HG02763 (cell line): ENCODE measurements around the gene PDS5B.
"Not testable (repeated sequence)": the region's sequence is repeated elsewhere in the genome, so short reads cannot be mapped to it uniquely, and the experiment has no call there.

Experiments
- ATAC-seq: cut with Tn5 transposase; IDR thresholded peaks from one replicate; pipeline ENCODE4 v1.9.1; 2021; ENCODE audit warnings: mild to moderate bottlenecking, moderate library complexity; ENCODE audit not compliant: unreplicated experiment

The PDS5B gene

DNA sequence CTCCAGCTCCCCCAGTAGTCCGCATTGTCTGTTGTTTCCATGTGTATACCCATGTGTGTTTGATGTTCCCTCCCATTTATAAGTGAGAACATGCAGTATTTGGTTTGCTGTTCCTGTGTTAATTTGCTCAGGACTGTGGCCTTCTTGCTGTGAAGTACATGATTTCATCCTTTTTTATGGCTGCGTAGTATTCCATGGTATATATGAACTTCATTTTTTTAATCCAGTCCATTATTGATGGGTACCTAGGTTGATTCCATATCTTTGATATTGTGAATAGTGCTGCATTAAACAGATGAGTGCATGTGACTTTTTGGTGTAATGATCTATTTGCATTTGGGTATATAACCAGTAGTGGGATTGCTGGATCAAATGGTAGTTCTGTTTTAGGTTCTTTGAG is 175.2 kb downstream of the PDS5B start:
- no peak for ATAC-seq

DNA sequence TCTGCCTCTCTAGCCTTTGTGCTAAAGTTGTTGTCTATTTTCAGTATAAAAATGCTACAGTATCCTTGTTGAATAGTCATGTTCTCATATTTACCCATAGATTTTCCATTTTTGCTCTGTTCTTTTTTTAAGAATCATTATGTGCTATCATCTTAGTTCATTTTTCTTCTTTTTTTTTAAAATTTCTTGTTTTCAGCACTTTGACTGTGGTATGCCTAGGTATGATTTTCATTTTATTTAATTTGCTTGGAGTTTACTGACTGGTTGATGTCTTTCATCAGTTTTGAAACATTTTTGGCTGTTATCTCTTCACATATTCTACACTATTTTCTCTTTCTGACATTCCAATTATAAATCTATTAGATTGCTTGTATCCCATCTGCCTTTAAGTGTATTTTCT is 192.9 kb downstream of the PDS5B start:
- ATAC-seq, result no peak

DNA sequence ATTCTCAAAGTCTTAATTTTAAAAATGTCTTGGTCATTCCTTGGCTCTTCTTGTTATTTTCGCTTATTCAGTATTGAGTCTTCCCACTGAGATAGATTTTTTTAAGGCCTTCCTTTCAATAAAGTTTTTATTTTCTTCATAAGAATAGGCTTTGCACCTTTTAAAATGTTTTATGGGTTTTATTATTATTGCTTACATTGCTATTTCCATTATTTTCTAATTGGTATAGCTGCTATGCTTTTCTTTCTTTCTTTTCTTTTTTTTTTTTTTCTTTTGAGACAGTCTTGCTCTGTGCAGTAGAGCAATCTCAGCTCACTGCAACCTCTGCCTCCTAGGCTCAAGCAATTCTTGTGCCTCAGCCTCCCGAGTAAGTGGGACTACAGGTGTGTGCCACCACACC is 195.7 kb downstream of the PDS5B start:
- ATAC-seq, result no peak

DNA sequence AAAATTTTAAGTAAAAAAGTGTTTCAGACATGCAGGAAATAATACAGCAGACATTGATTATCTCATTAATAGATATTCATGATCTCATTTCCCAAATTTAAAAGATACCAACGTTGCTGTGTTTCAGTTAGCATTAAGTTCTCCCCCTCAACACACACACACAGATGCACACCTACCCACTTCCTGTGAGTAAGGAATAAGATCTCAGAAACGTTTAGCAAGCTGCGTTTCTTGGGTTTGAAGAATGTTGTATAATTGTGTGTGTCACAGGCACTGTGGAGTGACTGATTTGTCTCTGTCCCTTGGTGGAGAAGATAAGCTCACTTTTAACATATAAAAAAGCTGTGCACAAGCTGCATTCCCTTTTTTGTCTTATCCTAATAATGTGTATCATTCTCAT is 196.8 kb downstream of the PDS5B start:
- ATAC-seq, result no peak

DNA sequence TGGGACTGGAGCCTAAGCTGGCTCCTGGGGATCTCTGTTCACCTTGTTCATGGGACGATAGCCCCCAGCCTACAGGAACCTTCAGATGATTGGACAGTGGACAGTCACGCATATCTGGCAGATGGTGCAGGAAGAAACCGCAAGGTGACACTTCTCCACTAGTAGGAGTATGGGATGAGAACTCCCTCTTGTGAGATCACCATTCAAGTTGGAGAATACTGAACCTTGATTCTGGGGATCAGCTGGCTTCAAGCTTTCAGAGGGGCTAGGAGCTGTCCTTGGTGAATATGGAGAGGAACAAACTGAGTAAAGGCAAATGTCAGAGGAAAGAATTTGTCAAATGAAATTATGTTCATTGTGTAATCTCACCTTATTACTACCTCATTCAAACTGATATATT is 204.5 kb downstream of the PDS5B start:
- no peak for ATAC-seq

DNA sequence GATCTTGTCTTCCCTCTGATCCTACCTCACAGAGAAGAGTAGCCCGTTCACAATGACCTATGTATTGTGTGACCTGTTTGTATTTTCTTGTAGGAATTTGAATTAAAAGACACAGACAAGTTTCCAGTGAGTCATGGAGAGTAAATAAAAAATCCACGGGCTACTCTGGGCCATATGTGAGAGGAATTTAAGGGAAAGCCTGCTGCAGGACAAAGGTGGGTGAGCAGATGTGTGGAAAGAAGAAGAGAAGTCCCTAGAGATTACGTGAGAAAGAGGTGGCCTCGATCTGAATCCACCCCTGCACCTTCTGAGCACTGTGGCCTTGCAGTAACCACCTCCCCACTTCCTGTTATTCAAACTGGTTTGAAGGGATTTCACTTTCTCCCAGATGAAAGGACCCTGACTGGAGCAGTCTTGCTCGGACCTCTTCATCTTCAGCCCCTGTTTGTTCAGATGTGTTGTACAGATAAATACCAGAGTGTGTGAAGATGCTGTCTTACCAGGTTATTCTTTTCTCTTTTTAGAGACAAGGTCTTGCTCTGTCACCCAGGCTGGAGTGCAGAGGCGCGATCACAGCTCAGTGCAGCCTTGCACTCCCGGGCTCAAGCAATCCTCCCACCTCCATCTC is 205.4 kb downstream of the PDS5B start:
- ATAC-seq, result peak; percentile 77

DNA sequence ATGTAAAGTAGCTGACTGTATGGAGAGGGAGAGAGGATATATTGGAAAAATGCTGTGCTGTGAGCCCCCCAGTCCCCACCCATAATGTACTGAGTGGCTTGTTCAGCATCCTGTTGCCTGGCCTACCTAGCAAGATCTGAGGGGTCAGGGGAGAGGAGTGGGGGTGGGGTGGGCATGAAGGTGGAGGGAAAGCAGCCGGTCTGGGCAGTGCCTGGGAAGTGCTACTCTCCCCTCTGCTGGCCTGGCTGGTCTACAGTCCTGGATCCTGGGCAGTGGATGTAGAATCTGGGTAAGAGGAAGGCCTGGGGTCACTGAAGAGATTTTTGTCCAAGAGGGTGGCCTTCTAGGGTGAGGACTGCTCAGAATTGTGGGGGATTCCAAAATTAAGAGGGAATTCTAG is 210.5 kb downstream of the PDS5B start:
- no peak for ATAC-seq

DNA sequence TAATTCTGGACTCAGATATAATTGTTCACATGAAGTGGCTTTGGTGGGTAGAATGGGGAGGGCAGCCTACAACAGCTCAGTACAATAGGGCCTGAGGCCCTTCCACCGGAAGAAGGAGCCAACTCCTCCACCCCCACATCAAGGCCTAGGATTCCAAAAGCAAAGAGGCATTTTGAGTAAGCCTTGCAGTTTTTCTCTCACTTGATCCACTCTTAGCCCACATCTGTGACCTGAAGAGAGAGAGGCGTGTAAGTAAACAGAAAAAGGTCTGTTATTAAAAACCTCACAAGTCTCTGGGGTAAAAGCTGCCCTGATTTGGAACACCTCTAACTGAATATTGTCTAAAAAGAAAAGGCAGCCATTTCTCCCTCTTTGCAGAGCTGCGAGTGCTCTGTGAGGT is 215.9 kb downstream of the PDS5B start:
- no peak for ATAC-seq

DNA sequence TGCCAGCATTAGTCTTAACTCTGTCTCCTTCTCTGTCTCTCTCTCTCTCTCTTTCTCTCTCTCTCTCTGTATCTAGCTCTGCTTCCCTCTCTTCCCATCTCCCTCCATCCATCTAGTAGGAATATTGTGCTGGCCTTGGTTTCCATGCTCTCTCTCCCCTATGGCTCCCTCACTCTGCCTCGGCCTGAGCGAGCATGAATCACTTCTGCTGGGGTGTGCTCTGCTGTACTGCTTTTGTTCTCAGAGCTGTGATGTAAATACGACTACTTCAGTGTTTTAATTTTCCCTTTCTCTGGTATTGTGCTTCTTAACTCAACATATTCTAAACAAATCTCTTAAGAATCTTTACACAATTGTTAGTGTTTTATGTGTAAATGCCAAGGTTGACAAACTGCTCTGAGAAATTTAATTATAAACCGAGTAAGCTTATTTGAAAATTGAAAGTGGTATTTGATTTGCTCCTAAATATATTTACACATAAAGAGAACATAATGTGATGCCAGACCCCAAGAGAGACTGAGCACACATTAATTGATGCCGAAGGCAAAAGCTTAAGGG is 218.5 kb downstream of the PDS5B start:
- no peak for ATAC-seq

DNA sequence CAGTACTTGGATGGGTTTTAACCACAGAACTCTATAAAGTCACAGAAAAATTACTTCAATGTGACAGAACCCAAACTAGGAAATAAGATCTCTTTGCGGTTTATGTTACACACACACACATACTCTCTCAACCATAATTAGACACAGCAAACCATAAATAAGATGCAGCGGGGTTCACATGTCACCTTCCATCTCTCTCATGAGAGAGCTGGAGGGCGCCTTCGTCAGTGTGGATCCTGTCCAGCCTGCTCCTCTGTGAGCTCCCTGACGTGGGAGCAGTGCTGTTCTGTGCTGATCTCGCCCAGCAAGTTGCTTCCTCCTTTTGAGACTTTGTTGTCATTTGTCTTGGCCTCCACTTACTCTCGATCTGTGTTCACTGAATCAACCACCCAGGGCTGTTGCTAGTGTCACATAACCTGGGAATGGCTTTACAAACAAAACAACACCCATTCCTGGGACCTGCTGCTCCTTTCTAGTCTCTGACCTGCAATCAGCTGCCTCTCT is 225.1 kb downstream of the PDS5B start:
- peak; percentile 70 for ATAC-seq

DNA sequence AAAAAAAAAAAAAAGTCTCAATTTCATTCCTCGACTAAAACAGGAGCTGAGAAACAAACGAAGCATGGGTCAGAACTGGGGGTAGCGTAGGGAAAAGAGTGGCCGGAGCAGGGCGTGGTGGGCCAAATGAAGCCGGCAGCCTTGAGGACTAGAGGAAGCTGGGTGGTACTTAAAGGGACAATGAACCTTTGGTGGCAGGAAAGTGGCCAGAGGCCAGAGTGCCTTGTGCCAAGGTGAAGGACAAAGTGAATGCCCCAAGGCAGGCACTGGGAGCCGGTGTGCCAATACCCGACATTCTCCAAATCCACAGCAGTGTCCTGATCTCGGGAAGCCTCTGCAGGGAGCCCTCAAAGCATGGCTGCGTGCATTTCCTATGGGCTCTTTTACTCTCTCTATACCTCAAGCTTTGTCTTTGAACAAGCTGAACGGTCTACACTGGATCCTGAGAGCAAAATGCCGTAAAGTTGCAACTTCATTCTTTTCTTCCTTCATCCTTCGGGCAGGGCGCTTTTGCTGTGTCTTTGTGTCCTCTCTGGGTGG is 235.0 kb downstream of the PDS5B start:
- no peak for ATAC-seq

DNA sequence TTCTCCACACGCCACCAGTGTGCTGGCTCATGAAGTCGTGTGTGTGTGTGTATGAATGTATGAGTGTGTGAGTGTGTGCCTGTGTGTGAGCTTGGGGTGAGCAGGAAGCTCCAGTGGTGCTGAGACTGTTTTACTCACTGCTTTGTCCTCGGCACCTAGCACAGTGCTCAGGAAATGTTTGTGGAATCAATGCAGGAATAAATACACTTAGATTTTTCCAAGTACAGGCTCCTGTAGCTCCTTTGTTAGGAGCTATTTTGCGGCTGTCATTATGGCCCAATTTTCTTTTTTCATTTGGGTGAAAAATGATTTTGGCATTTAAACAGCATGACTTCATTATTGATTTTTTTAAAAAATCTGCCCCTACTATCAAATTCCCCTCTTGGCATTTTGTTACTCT is 236.5 kb downstream of the PDS5B start:
- ATAC-seq, result no peak

DNA sequence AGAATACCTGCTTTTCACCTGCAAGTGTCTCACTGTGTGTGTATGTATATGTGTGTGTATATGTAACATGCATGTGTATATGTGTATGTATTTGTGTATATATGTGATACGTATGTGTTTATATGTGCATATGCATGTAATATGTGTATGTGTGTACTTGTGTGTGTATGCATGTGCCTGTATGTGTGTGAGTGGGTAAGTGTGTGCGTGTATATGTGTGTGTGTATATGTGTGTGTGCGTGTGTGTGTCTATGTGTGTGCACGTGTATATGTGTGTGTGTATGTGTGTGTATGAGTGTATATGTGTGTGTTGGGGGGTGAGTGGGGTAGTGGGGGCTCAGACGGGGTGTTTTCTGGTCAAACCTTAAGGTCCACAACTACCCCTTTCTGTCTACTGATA is 237.3 kb downstream of the PDS5B start:
- ATAC-seq, result no peak

DNA sequence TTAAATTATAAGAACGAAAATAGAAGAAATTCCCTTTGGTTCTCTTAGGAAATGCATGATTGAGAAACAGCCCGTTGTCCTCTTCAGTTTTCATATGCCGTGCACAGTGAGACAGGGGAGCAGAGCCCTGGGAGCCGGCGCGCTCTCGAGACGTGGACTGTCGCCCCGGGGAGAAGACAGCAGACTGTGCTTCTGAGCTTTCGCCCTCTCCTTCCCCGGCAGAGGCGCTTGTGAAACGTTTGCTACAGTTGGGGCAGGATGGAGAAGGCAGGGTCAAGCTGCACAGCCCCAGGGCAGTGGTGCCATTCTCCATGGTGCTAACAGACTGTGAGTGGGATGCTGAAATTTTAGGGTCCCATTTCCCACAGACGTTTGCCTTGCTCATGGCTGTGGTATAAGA is 237.8 kb downstream of the PDS5B start:
- no peak for ATAC-seq

DNA sequence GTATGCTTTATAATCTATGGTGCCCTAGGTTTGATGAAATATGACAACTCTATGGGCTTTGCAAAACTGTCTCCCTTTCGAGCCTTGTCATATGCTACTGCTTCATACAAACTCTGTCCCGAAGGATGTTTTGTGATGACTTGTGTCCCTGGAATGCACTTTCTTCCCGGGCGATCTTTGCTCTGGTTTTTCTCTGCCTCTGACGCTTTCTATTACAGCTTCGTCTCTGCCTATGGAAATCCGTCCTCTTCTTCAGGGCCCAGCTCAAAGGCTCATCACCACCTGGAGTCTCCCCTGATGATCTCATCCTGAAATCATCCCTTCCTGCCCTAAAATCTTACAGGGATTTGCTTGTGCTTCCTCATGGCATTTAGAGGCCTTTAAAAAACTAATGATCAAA is 238.4 kb downstream of the PDS5B start:
- no peak for ATAC-seq

DNA sequence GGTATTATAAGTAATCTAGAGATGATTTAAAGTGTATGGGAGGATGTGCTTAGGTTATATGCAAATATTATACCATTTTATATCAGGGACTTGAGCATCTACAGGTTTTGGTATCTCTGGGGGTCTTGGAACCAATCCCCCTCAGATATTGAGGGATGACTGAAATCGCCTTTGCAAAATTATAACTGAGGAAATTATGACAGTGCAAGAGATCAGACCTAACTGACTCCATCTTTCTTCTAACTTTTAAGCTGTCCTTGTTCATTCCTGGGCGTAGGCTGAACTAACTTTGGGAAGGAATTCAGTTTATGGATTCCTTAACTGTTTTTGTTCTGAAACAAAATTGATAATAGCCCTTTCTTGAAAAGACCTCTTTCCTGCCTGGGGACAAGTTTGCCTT is 239.2 kb downstream of the PDS5B start:
- ATAC-seq, result no peak

DNA sequence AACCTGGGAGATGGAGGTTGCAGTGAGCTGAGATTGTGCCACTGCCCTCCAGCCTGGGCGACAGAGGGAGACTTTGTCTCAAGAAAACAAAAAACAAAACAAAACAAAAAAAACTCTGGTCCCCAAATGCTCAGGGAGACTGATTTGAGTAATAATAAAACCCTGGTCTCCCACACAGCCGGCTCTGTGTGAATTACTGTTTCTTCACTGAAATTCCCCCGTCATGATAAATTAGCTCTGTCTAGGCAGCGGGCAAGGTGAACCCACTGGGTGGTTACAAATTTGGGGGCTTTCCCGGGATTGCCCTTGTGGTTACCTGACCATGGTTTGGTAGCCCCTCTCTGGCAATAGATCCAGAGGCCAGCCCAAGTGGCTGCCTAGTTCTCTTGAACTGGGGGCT is 240.1 kb downstream of the PDS5B start:
- ATAC-seq, result not testable (repeated sequence)
